Jurkat, Clone E6-1 (cell line): ENCODE data around the gene LONRF2. TPM values are rescaled to one million over a fixed set of nuclear protein-coding genes. Genes with fewer than 3 reads are reported as not detected.
"Not testable (repeated sequence)": the region's sequence is repeated elsewhere in the genome, so short reads cannot be mapped to it uniquely, and the experiment has no call there.

Source experiments
- DNase-seq: peaks from one replicate; pipeline ENCODE4 v3.0.0-alpha.2; 2011; ENCODE audit warnings: low read depth, low spot score
- H3K4me3 ChIP-seq: 2 replicates; pipeline ENCODE4 v1.5.1; 2011; ENCODE audit warnings: mild to moderate bottlenecking, low read length, control low read depth, moderate library complexity
- polyA plus RNA-seq: library from polyadenylated mRNA; unstranded; fragments of >200 nt; gene quantifications from one replicate; pipeline ENCODE4 v1.2.1, GENCODE V29; 2012; ENCODE audit warnings: missing spikeins; ENCODE audit not compliant: insufficient read length, insufficient read depth

The LONRF2 gene
- polyA plus RNA-seq: 0.87 TPM

DNA sequence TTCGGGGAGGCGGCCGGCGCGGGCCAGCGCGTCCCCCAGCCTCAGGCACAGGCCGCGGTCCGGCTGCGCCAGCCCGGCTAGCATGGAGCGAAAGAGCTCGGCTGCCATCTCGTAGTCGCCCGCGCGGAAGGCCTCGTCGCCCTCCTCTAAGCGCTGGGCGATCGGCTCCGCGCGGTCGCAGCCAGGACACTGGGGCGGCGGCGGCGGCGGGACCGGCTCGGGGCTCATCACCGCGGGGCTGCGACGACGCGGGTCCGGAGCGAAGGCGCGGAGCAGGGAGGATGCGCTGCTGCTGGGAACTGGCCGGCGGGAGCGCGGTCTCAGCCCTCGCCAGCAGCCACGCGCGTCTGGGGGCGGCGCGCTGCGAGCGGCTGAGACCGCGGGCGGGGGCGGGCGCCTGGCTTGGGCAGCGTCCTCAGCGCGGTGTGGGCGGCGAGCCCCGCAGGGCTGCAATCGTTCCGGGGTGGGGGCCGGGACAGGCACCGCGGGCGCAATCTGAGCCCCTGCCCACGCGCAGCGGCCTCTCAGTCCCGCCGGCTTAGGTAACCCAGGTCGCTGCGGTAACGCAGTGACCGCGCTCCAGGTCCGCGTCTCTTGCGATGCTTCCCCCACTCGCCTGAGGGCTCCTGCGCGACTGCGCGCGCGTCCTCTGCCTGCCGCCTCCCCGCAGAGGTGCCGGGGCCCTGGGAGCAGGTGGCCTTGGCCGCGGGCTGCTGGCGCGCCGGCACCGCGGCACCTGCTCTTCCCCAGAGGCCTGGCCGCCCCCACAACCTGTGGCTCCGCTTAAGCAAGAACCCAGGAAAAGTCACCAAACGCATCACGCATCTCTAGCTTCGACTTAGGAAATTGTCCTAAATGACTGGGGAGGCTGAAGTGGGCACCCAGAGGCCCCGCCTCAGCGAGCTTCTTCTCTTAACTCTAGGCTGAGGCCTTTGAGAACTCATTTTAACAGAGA lies at the start of gene LONRF2:
TSS of gene LONRF2 (minus strand) at position 636 of the 955 bp plus-strand sequence. CDS start at position 228, 408 bp downstream.
- peak within 1 kb of the TSS; percentile 33 for H3K4me3 ChIP-seq
- no peak for DNase-seq

DNA sequence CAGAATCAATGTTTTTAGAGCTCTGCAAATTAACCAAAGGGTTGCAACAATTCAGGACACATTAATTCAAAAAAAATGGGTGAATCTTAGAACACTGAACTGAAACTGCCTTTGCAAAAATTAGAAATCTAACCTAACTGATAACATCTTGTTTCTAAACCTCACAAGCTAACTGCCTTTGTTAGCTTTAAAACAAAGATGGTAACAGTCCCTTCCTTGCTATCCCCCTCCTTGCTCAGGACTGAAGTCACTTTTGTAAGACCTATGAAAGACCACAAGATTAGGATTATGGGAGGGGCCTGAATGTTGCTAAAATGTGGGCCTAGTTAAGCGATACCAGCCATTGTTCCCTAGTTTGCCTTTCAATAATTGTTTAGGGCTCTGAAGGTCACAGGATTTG lies 44.9 kb upstream of the LONRF2 start:
- no peak overlapping the region for H3K4me3 ChIP-seq
- DNase-seq: peak; percentile 46

DNA sequence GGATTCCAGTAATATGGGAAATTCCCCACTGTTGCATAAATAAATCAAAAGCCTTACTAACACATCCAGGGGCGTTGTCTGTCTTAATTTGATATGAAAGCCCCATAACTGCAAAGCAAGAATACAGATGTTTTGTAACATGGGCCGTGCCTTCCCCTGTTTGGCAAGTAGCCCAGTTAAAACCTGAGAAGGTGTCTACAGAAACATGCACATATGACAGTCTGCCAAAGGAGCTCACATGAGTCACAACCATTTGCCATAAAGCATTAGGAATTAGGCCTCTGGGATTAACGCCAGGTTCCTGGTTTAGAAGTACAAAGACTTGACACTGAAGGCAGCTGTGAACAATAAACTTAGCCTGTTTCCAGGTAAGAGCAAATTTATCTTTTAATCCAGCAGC lies 43.1 kb upstream of the LONRF2 start:
- H3K4me3 ChIP-seq: no peak overlapping the region
- no peak for DNase-seq

DNA sequence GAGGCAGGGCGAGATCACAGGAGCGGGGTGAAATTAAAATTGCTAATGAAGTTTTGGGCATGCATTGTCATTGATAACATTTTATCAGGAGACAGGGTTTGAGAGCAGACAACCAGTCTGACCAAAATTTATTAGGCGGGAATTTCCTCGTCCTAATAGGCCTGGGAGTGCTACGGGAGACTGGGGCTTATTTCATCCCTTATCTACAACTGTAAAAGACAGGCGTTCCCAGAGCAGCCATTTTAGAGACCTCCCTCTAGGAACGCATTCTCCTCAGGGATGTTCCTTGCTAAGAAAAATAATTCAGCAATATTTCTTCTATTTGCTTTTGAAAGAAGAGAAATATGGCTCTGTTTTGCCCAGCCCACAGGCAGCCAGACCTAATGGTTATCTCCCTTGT lies 40.0 kb upstream of the LONRF2 start:
- DNase-seq, H3K4me3 ChIP-seq: not testable (repeated sequence)

DNA sequence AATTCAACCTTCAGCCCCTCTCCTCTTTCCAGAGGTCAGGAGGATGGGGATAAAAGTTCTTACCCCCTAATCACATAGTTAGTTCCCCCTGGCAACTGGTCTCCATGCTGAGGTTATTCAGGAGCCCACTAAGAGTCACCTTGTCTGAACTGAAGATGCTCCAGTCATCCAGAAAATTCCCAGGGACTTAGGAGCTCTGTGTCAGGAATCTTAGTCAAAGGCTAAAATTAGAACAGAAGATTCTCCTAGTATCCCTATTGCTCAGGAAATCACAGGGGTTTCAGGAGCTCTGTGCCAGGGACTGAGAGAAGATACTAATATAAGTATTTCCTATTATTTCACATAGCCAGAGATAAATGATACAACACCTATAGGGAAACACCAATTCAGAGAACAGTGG lies 37.3 kb upstream of the LONRF2 start:
- DNase-seq: no peak
- no peak overlapping the region for H3K4me3 ChIP-seq

DNA sequence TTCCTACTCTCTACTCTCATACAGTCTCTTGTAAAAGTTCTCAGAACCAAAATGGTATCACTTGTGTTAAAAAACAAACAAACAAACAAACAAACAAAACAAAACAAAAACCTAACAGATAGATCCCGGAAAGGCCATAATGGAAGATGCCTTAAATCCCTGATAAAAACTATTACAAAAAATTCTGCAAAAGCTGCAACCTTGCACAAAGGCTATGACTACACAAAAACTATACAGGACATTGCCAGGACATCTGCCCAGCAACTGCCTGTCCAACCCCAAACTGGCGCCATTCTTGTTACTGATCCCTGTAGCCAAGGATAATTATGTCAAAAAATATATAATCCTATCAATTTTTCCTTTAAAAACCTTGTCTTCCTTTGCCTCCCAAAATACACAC lies 36.3 kb upstream of the LONRF2 start:
- H3K4me3 ChIP-seq: no peak overlapping the region
- no peak for DNase-seq

DNA sequence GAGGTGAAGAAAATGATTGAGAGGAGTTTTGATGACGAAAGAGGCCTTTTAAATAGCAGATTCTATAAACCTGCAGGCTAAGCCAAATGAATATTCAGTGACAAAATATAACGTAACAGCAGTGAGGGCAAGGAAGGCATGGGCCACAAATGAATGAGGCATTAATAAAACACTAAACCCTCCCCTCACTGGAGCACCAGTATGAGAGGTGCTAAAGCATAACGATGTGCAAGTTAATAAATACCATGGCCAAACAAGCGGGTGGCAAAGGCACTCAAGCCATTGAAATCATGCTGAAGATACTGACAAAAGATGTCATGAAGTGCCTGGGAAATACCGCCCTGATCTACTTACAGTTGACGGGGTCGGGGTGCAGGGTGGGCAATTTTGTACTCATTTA lies 30.2 kb upstream of the LONRF2 start:
- DNase-seq: no peak
- H3K4me3 ChIP-seq: no peak overlapping the region

DNA sequence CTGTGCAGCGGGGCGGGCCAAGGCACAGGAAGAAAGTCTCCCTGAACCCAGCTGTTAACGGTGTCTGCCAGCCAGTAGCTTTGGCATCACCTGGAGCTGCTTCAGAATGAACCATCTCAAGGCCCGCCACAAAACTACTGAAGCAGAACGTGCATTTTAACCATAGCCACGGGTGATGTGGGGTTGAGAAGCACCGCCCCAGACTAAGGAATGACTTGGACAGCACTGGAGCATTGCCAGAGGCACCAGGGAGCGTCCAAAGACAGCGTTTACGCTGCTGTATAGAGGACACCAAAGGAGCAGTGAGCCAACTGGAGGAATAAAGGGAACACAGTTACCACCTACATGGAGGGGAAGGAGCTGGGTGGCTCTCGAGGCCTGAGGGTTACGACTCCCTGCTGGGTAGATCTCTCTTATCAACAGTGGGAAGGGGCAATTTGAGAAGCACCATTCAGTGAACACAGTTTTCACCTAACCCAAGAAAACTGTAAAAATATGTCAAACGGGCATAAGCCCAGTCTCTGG lies 28.4 kb upstream of the LONRF2 start:
- no peak overlapping the region for H3K4me3 ChIP-seq
- no peak for DNase-seq

DNA sequence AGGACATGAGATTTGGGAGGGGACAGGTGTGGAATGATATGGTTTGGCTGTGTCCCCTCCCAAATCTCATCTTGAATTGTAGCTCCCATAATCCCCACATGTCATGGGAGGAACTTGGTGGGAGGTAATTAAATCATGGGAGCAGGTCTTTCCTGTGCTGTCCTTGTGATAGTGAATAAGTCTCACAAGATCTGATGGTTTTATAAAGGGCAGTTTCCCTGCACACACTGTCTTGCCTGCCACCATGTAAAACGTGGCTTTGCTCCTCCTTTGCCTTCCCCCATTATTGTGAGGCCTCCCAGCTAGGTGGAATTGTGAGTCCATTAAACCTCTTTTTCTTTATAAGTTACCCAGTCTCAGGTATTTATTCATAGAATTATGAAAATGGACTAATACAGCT lies 22.8 kb upstream of the LONRF2 start:
- H3K4me3 ChIP-seq, DNase-seq: not testable (repeated sequence)

DNA sequence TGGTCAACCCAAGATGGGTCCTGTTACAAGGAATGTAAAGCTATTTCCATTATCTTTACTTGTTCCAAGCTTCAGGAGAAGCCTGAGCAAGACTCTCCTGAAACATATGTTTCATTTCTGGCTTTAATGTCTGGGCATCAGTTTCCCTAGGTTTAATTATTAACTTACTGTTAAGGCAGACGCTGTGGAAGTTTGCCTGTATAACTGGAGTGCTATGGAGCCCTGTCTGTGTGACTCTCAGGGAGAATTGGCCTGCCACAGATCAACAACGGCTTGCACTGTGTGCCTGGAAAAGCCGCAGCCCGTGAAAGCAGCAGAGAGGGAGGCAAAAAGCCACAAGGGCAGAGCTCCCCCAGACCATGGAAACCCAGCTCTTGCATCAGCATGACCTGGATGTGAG lies 22.1 kb upstream of the LONRF2 start:
- no peak for DNase-seq
- H3K4me3 ChIP-seq: no peak overlapping the region

DNA sequence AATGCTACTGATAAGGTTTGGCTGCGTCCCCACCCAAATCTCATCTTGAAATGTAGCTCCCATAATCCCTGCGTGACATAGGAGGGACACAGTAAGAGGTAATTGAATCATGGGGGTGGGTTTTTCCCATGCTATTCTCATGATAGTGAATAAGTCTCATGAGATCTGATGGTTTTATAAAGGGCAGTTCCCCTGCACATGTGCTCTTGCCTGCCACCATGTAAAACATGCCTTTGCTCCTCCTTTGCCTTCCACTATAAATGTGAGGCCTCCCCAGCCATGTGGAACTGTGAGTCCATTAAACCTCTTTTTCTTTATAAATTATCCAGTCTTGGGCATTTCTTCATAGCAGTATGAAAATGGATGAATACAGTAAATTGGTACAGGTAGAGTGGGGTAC lies 20.2 kb upstream of the LONRF2 start:
- DNase-seq, H3K4me3 ChIP-seq: not testable (repeated sequence)

DNA sequence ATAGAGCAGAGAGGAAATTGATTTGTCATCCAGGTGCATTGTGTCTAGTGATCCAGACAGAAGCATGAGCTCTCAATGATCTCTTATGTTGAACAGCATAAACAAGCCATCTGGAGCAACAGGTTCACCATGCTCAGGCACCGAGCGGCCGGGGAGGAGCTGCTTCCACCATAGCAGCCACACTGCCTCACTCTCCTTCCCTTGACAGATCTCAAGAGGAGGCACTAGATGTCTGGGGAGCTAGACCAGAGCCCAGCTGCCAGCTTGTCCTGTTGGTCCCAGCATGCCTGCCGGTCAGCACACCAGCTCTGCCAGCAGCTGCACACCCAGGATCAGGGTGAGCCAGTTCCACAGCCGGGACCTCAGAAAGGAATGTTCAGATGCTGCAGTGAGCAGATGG lies 17.5 kb upstream of the LONRF2 start:
- no peak for DNase-seq

DNA sequence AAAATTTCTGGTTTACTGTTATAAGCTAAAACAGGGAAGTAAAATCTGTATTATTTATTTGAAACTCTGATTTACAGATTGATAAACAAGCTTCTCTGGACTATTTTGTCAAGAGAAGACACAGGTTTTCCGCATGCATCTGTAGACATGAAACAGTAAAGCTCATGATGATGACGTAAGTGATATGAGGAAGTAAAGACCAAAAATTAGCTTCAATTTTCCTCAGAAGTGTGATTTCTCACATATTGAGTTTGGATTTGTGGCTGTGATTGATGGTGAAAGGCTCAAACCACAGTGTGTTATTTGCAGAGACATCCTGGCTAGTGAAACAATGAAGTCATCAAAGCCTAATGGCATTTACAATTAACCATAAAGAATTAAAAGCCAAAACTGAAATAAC lies 12.6 kb upstream of the LONRF2 start:
- DNase-seq: no peak
- no peak overlapping the region for H3K4me3 ChIP-seq

More for the DNA sequence above, 17.5 kb upstream of the LONRF2 start:
- no peak overlapping the region for H3K4me3 ChIP-seq

DNA sequence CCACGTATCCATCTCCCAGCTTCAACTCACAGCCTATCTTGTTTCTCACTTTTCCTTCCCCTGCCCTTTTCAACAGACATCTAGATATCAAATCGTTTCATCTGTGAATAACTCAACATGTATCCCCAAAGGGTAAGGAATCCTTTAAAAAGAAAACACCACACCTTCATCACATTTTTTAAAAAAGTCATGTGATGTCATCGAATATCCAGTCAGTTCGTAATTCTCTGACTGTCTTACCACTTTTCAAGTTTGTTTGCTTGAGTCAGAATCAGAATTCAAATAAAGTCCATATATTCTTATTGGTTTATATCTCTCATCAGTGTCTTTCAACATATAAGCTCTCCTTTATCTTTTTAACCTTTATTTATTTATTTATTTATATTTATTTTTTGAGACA lies 5.4 kb upstream of the LONRF2 start:
- no peak overlapping the region for H3K4me3 ChIP-seq

DNA sequence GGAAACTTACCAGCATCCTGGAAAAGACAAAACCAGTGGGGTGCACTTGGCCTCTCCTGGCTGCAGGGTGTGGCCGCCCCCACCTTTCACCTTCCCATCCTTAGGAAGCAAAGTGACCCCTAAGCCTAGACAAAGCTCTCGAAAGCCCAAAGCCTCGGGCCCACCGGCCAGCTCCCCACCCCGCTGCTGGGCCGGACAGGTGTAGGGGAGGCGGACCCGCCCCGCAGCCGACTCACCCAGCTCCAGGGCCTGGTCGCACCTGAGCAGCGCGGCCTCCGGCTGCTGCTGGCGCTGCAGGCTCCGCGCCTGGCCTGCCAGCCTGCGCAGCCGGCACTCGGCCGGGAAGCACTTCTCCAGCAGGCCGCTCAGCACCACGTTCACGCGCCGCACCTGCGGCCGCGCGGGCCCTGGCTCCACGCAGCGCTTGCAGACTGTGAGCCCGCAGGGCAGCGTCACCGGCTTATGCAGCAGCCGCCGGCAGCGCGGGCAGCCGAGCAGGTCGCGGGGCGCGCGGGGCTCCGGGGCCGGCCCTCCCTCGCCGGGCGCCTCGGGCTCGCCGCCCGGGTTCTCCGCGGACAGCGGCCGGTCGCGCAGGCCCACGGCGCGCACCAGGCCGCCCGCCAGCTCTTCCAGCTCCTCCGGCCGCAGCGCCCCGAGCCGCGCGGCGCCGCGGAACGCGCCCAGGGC lies 979 bp downstream of the LONRF2 start:
- peak overlapping the region; percentile 9; the same call in 1 of the 2 replicates for H3K4me3 ChIP-seq
- peak; percentile 7 for DNase-seq

More for the DNA sequence above, 5.4 kb upstream of the LONRF2 start:
- no peak for DNase-seq

DNA sequence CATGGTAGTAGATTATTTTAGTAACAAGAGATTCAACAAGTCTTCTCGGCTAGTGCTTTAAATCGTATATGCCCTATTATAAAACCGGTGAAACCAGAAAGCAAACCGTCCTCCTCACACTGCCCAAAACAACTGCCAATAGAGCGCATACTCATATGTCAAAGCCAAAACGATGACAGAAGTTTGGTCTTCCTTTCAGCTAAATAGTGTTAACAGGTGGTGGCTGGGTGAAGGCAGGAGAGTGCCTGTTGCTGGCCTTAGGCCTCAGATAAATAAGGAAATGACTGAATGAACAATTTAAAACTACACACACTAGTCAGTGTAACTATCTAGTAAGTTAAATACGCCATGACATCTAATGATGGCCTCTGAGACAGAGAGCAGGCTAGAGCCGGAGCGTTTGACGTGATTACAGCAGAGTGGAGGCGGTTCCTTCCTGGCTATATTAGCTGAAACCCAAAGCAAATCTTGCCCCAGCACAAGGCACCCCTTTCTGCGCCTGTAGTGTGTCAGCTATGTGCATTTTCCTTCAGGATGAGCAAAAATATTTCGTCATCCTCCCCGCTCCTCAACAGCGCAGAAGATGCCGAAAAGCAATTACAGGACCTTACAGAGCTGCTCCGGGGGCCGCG lies 1.6 kb downstream of the LONRF2 start:
- H3K4me3 ChIP-seq: no peak overlapping the region
- DNase-seq: no peak

DNA sequence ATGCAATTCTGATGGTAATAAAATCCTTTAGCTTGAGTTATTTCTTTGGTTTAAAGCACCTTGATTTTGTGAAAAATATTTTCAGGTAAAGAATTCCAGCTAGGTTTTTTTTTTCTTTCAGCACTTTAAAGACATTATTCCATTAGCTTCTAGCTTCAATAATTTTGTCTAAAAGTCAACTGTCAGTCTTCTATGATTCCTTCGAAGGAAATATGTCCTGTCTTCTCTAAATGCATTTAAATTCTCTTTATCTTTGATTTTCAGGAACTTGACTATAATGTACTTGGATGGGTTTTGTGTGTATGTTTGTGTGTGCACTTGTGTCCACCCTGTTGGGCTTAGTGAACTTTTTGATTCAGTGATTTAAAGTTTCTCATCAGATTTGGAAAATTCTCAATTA lies 4.7 kb downstream of the LONRF2 start:
- DNase-seq: no peak
- no peak overlapping the region for H3K4me3 ChIP-seq

DNA sequence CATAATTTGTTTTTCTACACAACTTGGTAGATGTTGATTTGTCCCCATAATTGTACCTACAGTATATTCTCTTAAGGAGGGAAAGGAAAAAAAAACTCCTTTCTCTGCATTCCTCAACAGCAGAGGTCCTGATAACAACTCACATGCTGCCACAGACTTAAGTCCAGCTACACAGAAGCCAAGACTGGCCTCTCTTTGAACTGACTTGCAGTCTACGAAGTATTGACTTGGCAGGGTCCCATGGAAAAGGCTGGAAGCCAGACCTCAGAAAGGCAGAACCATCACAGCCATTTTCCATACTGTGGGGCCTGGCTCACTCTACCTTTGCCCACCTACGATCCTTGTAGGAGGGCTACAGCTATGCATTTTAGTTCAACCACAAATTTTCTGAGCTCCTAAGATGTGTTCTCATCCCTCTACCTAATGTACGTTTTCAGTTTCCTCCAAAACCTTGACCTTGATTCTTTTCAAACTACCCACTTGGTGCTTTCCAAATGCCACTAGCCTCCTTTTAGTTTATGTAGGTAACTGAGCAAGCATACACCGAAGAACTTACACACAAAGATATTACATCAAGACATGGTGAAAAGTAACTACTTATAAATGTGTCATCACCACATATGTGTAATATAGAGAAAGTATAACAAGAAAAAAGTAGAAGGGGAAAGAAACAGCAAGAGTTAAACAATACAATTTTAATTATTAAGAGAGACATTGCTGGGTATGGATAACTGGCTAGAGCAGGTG lies 12.2 kb downstream of the LONRF2 start:
- no peak overlapping the region for H3K4me3 ChIP-seq
- no peak for DNase-seq

DNA sequence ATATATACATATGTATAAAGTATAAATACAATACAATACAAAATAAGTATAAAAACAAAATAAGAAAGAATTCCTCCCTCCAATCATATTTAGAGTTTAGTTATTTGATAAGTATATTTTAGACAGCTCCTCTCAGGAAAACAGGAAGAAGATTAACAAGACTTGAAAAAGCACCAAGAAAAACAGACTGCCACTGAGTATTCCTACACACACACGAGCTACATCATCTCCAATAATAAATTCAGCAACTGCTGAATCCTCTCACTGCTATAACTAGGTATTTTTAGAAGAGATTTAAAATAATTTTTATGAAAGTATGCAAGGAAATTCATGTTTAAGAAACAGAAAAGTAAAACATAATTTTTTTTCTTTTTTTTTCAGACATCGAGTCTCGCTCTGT lies 13.0 kb downstream of the LONRF2 start:
- no peak overlapping the region for H3K4me3 ChIP-seq
- DNase-seq: no peak
